H9 (cell line): ENCODE data around the gene CRYBG2. TPM values are rescaled to one million over a fixed set of nuclear protein-coding genes. Genes with fewer than 3 reads are reported as not detected.

Experiments
- DNase-seq: peaks from one replicate; pipeline ENCODE4 v3.0.0-alpha.2; 2017
- H2AFZ ChIP-seq: one replicate; pipeline ENCODE4 v1.6.1; 2013; ENCODE audit warnings: mild to moderate bottlenecking, low read length, control low read depth, moderate library complexity
- H2AK5ac ChIP-seq: 2 replicates; pipeline ENCODE4 v1.6.1; 2013; ENCODE audit warnings: low read length, control low read depth, mixed read lengths; ENCODE audit not compliant: insufficient read length
- H2BK120ac ChIP-seq: one replicate; pipeline ENCODE4 v1.6.1; 2013; ENCODE audit warnings: low read depth, mild to moderate bottlenecking, low read length, control low read depth, inconsistent platforms; ENCODE audit not compliant: poor library complexity, severe bottlenecking
- H2BK12ac ChIP-seq: 2 replicates; pipeline ENCODE4 v1.6.1; 2013; ENCODE audit warnings: low read length, control low read depth, mixed read lengths, low read depth; ENCODE audit not compliant: insufficient read length
- H2BK15ac ChIP-seq: 2 replicates; pipeline ENCODE4 v1.6.1; 2013; ENCODE audit warnings: low read depth, low read length, control low read depth
- H2BK20ac ChIP-seq: one replicate; pipeline ENCODE4 v1.6.1; 2013; ENCODE audit warnings: low read depth, mild to moderate bottlenecking, low read length, control low read depth, inconsistent platforms; ENCODE audit not compliant: poor library complexity, severe bottlenecking
- H2BK5ac ChIP-seq: 2 replicates; pipeline ENCODE4 v1.6.1; 2013; ENCODE audit warnings: low read length, control low read depth, mixed read lengths; ENCODE audit not compliant: insufficient read length
- H3K14ac ChIP-seq: 2 replicates; pipeline ENCODE4 v1.6.1; 2013; ENCODE audit warnings: low read length, control low read depth; ENCODE audit not compliant: insufficient read depth
- H3K18ac ChIP-seq: 2 replicates; pipeline ENCODE4 v1.6.1; 2013; ENCODE audit warnings: low read depth, mild to moderate bottlenecking, mixed read lengths, low read length, control low read depth; ENCODE audit not compliant: insufficient read length
- H3K23ac ChIP-seq: 2 replicates; pipeline ENCODE4 v1.6.1; 2013; ENCODE audit warnings: low read length, control low read depth, mixed read lengths, low read depth; ENCODE audit not compliant: insufficient read length
- H3K23me2 ChIP-seq: 2 replicates; pipeline ENCODE4 v1.6.1; 2013; ENCODE audit warnings: low read depth, mild to moderate bottlenecking, mixed read lengths, low read length, control low read depth; ENCODE audit not compliant: insufficient read length, poor library complexity, severe bottlenecking
- H3K27ac ChIP-seq: 2 replicates; pipeline ENCODE4 v1.5.1; 2013; ENCODE audit warnings: low read length, control low read depth, mixed read lengths, low read depth; ENCODE audit not compliant: insufficient read length
- H3K27me3 ChIP-seq: 2 replicates; pipeline ENCODE4 v1.6.1; 2013; ENCODE audit warnings: low read length, control low read depth, inconsistent platforms; ENCODE audit not compliant: insufficient read depth
- H3K4ac ChIP-seq: 2 replicates; pipeline ENCODE4 v1.6.1; 2013; ENCODE audit warnings: low read depth, mild to moderate bottlenecking, control low read depth, inconsistent platforms, low read length, moderate library complexity
- H3K4me1 ChIP-seq: 2 replicates; pipeline ENCODE4 v1.6.1; 2013; ENCODE audit warnings: low read length, control low read depth, inconsistent platforms; ENCODE audit not compliant: insufficient read depth
- H3K4me2 ChIP-seq: 2 replicates; pipeline ENCODE4 v1.6.1; 2013; ENCODE audit warnings: low read length, control low read depth, mixed read lengths; ENCODE audit not compliant: insufficient read length, insufficient read depth
- H3K56ac ChIP-seq: 2 replicates; pipeline ENCODE4 v1.6.1; 2013; ENCODE audit warnings: low read depth, mild to moderate bottlenecking, mixed read lengths, low read length, control low read depth; ENCODE audit not compliant: insufficient read length
- H3K79me1 ChIP-seq: 2 replicates; pipeline ENCODE4 v1.6.1; 2013; ENCODE audit warnings: low read depth, mild to moderate bottlenecking, moderate library complexity, low read length, control low read depth, inconsistent platforms; ENCODE audit not compliant: insufficient read depth, poor library complexity, severe bottlenecking
- H3K79me2 ChIP-seq: 2 replicates; pipeline ENCODE4 v1.6.1; 2013; ENCODE audit warnings: low read length, control low read depth, inconsistent platforms; ENCODE audit not compliant: insufficient read depth
- H3K9ac ChIP-seq: 2 replicates; pipeline ENCODE4 v1.6.1; 2013; ENCODE audit warnings: low read length, control low read depth, mixed read lengths; ENCODE audit not compliant: insufficient read length; ENCODE audit errors: extremely low read depth
- H3K9me3 ChIP-seq: one replicate; pipeline ENCODE4 v1.6.1; 2013; ENCODE audit warnings: low read depth, low read length, inconsistent platforms; ENCODE audit not compliant: control insufficient read depth
- H3T11ph ChIP-seq: one replicate; pipeline ENCODE4 v1.6.1; 2013; ENCODE audit warnings: mild to moderate bottlenecking, low read length, control low read depth, inconsistent platforms
- H4K20me1 ChIP-seq: one replicate; pipeline ENCODE4 v1.6.1; 2013; ENCODE audit not compliant: control insufficient read depth, insufficient read length, insufficient read depth
- H4K5ac ChIP-seq: 2 replicates; pipeline ENCODE4 v1.6.1; 2013; ENCODE audit warnings: low read depth, mild to moderate bottlenecking, mixed read lengths, low read length, control low read depth; ENCODE audit not compliant: insufficient read length
- H4K8ac ChIP-seq: replicated peaks from 2 replicates; pipeline ENCODE4 v1.6.1; 2013; ENCODE audit warnings: low read length, control low read depth, mixed read lengths, low read depth; ENCODE audit not compliant: insufficient read length
- H4K91ac ChIP-seq: 2 replicates; pipeline ENCODE4 v1.6.1; 2013; ENCODE audit warnings: low read depth, mild to moderate bottlenecking, moderate library complexity, mixed read lengths, low read length, control low read depth; ENCODE audit not compliant: insufficient read length
- H3K27ac Mint-ChIP-seq, 3 experiments: 2 replicates in 2 of 3; 3 replicates in 1 of 3; pipeline ENCODE4 v1.8.0; 2020 to 2021; ENCODE audit warnings: mixed read lengths in 3 of 3, mild to moderate bottlenecking in 1 of 3, moderate library complexity in 1 of 3
- H3K27me3 Mint-ChIP-seq: 2 replicates; pipeline ENCODE4 v1.8.0; 2021; ENCODE audit warnings: low read depth, mild to moderate bottlenecking, moderate library complexity, mixed read lengths
- H3K36me3 Mint-ChIP-seq, 3 experiments: 2 replicates in 2 of 3; 3 replicates in 1 of 3; pipeline ENCODE4 v1.8.0; 2020 to 2021; ENCODE audit warnings: low read depth in 3 of 3, mixed read lengths in 3 of 3; ENCODE audit not compliant: insufficient read depth in 1 of 3
- H3K4me1 Mint-ChIP-seq, 2 experiments: 2 replicates each; pipeline ENCODE4 v1.8.0; 2020; ENCODE audit warnings: mixed read lengths in 2 of 2
- H3K4me3 Mint-ChIP-seq, 2 experiments: 2 replicates in 1 of 2; 3 replicates in 1 of 2; pipeline ENCODE4 v1.8.0; 2020 to 2021; ENCODE audit warnings: mild to moderate bottlenecking in 2 of 2, mixed read lengths in 2 of 2, moderate library complexity in 1 of 2
- H3K9me3 Mint-ChIP-seq, 2 experiments: 2 replicates in 1 of 2; 3 replicates in 1 of 2; pipeline ENCODE4 v1.8.0; 2020; ENCODE audit warnings: mild to moderate bottlenecking in 2 of 2, mixed read lengths in 2 of 2, moderate library complexity in 1 of 2
- WGBS: extraction: QIAGEN DNeasy Blood & Tissue Kit; methylation state at CpG from one replicate; pipeline ENCODE4 v1.1.7; 2013; ENCODE audit warnings: missing lambda C conversion rate, low lambda C conversion rate, mixed read lengths; ENCODE audit not compliant: insufficient read length; ENCODE audit errors: extremely low coverage; 5-methylcytosine and 5-hydroxymethylcytosine counted together
- total RNA-seq: library from RNA; stranded (reverse); gene quantifications from 2 replicates; pipeline ENCODE4 v1.2.1, GENCODE V29; 2021
- TF ChIP-seq, protein P1 (sequence below): fragments of 200-600 bp; sonication (generic); conservative IDR thresholded peaks from 3 replicates; pipeline ENCODE4 v1.8.0; 2021; ENCODE audit warnings: antibody characterized with exemption, mild to moderate bottlenecking

CRYBG2 gene
- total RNA-seq, 1 experiment from 2014 or later: 12.8 TPM

DNA sequence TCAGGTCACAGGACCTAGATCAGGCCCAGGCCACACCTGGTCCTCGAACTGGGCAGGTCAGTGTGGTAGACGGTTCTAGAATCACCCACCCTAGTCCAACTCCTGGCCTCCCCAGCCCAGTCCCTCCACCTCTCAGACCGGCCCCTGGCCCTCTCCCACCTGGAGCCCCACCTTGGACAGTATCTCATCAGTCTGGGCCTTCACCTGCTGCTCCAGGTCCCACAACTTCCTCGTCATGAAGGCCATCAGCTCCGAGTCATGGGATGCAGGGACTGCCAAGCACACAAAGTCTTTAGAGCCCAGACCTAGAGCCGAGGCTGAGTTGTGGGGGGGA is 56.2 kb downstream of the CRYBG2 start:
- H3K79me2 ChIP-seq: no peaks in the 10 kb centered on the region
- H2BK15ac ChIP-seq: no peak overlapping the region
- no peak overlapping the region for H4K5ac ChIP-seq
- 0 out of 2 replicates have a peak, but pooled peaks cover 2% of the 10 kb centered on the region for H3K27me3 Mint-ChIP-seq
- no peaks in the 10 kb centered on the region for H3K27me3 ChIP-seq
- peaks cover 0 to 2% (median 0%) of the 10 kb centered on the region in 3 experiments; a peak in 1 of 7 replicates for H3K36me3 Mint-ChIP-seq
- H3K4me3 Mint-ChIP-seq: no peak overlapping the region
- H4K8ac ChIP-seq: no peak overlapping the region
- H2BK12ac ChIP-seq: no peak overlapping the region
- no peaks in the 10 kb centered on the region for H3K4me1 ChIP-seq
- TF ChIP-seq, protein P1, sequence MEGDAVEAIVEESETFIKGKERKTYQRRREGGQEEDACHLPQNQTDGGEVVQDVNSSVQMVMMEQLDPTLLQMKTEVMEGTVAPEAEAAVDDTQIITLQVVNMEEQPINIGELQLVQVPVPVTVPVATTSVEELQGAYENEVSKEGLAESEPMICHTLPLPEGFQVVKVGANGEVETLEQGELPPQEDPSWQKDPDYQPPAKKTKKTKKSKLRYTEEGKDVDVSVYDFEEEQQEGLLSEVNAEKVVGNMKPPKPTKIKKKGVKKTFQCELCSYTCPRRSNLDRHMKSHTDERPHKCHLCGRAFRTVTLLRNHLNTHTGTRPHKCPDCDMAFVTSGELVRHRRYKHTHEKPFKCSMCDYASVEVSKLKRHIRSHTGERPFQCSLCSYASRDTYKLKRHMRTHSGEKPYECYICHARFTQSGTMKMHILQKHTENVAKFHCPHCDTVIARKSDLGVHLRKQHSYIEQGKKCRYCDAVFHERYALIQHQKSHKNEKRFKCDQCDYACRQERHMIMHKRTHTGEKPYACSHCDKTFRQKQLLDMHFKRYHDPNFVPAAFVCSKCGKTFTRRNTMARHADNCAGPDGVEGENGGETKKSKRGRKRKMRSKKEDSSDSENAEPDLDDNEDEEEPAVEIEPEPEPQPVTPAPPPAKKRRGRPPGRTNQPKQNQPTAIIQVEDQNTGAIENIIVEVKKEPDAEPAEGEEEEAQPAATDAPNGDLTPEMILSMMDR: no peak
- no peak overlapping the region for H3K23ac ChIP-seq
- no peak overlapping the region for H3K18ac ChIP-seq
- no peaks in the 10 kb centered on the region for H3K9me3 ChIP-seq
- no peak overlapping the region for H3K4ac ChIP-seq
- no peaks in the 10 kb centered on the region for H4K20me1 ChIP-seq
- no peak overlapping the region for H3K4me2 ChIP-seq
- DNase-seq: no peak
- no peak overlapping the region for H3T11ph ChIP-seq
- H3K4me1 Mint-ChIP-seq: 0 out of 4 replicates have a peak, but pooled peaks cover 3 to 4% of the 10 kb centered on the region in 2 experiments
- H3K56ac ChIP-seq: no peak overlapping the region
- H3K27ac Mint-ChIP-seq: peak overlapping the region in 1 of 3 experiments; percentile 70; a peak in 1 of 7 replicates
- WGBS: no CpG with 5 or more reads among the region's 6 CpGs
- no peaks in the 10 kb centered on the region for H3K23me2 ChIP-seq
- H4K91ac ChIP-seq: no peak overlapping the region
- no peaks in the 10 kb centered on the region for H3K9me3 Mint-ChIP-seq
- no peak overlapping the region for H2AK5ac ChIP-seq
- no peak overlapping the region for H3K9ac ChIP-seq
- no peak overlapping the region for H3K14ac ChIP-seq
- no peak overlapping the region for H2BK120ac ChIP-seq
- H2BK20ac ChIP-seq: no peak overlapping the region
- H2AFZ ChIP-seq: no peak overlapping the region
- no peak overlapping the region for H3K27ac ChIP-seq
- H2BK5ac ChIP-seq: no peak overlapping the region
- H3K79me1 ChIP-seq: no peaks in the 10 kb centered on the region
